H9 (cell line): Measurements from ENCODE around the gene NEDD4. TPM values are rescaled to one million over a fixed set of nuclear protein-coding genes. Genes with fewer than 3 reads are reported as not detected.

Source experiments
- DNase-seq: peaks from one replicate; pipeline ENCODE4 v3.0.0-alpha.2; 2017
- H2AFZ ChIP-seq: one replicate; pipeline ENCODE4 v1.6.1; 2013; ENCODE audit warnings: mild to moderate bottlenecking, low read length, control low read depth, moderate library complexity
- H2AK5ac ChIP-seq: 2 replicates; pipeline ENCODE4 v1.6.1; 2013; ENCODE audit warnings: low read length, control low read depth, mixed read lengths; ENCODE audit not compliant: insufficient read length
- H2BK120ac ChIP-seq: one replicate; pipeline ENCODE4 v1.6.1; 2013; ENCODE audit warnings: low read depth, mild to moderate bottlenecking, low read length, control low read depth, inconsistent platforms; ENCODE audit not compliant: poor library complexity, severe bottlenecking
- H2BK12ac ChIP-seq: 2 replicates; pipeline ENCODE4 v1.6.1; 2013; ENCODE audit warnings: low read length, control low read depth, mixed read lengths, low read depth; ENCODE audit not compliant: insufficient read length
- H2BK15ac ChIP-seq: 2 replicates; pipeline ENCODE4 v1.6.1; 2013; ENCODE audit warnings: low read depth, low read length, control low read depth
- H2BK20ac ChIP-seq: one replicate; pipeline ENCODE4 v1.6.1; 2013; ENCODE audit warnings: low read depth, mild to moderate bottlenecking, low read length, control low read depth, inconsistent platforms; ENCODE audit not compliant: poor library complexity, severe bottlenecking
- H2BK5ac ChIP-seq: 2 replicates; pipeline ENCODE4 v1.6.1; 2013; ENCODE audit warnings: low read length, control low read depth, mixed read lengths; ENCODE audit not compliant: insufficient read length
- H3K14ac ChIP-seq: 2 replicates; pipeline ENCODE4 v1.6.1; 2013; ENCODE audit warnings: low read length, control low read depth; ENCODE audit not compliant: insufficient read depth
- H3K18ac ChIP-seq: 2 replicates; pipeline ENCODE4 v1.6.1; 2013; ENCODE audit warnings: low read depth, mild to moderate bottlenecking, mixed read lengths, low read length, control low read depth; ENCODE audit not compliant: insufficient read length
- H3K23ac ChIP-seq: 2 replicates; pipeline ENCODE4 v1.6.1; 2013; ENCODE audit warnings: low read length, control low read depth, mixed read lengths, low read depth; ENCODE audit not compliant: insufficient read length
- H3K23me2 ChIP-seq: 2 replicates; pipeline ENCODE4 v1.6.1; 2013; ENCODE audit warnings: low read depth, mild to moderate bottlenecking, mixed read lengths, low read length, control low read depth; ENCODE audit not compliant: insufficient read length, poor library complexity, severe bottlenecking
- H3K27ac ChIP-seq: 2 replicates; pipeline ENCODE4 v1.5.1; 2013; ENCODE audit warnings: low read length, control low read depth, mixed read lengths, low read depth; ENCODE audit not compliant: insufficient read length
- H3K27me3 ChIP-seq: 2 replicates; pipeline ENCODE4 v1.6.1; 2013; ENCODE audit warnings: low read length, control low read depth, inconsistent platforms; ENCODE audit not compliant: insufficient read depth
- H3K4ac ChIP-seq: 2 replicates; pipeline ENCODE4 v1.6.1; 2013; ENCODE audit warnings: low read depth, mild to moderate bottlenecking, control low read depth, inconsistent platforms, low read length, moderate library complexity
- H3K4me1 ChIP-seq: 2 replicates; pipeline ENCODE4 v1.6.1; 2013; ENCODE audit warnings: low read length, control low read depth, inconsistent platforms; ENCODE audit not compliant: insufficient read depth
- H3K4me2 ChIP-seq: 2 replicates; pipeline ENCODE4 v1.6.1; 2013; ENCODE audit warnings: low read length, control low read depth, mixed read lengths; ENCODE audit not compliant: insufficient read length, insufficient read depth
- H3K56ac ChIP-seq: 2 replicates; pipeline ENCODE4 v1.6.1; 2013; ENCODE audit warnings: low read depth, mild to moderate bottlenecking, mixed read lengths, low read length, control low read depth; ENCODE audit not compliant: insufficient read length
- H3K79me1 ChIP-seq: 2 replicates; pipeline ENCODE4 v1.6.1; 2013; ENCODE audit warnings: low read depth, mild to moderate bottlenecking, moderate library complexity, low read length, control low read depth, inconsistent platforms; ENCODE audit not compliant: insufficient read depth, poor library complexity, severe bottlenecking
- H3K79me2 ChIP-seq: 2 replicates; pipeline ENCODE4 v1.6.1; 2013; ENCODE audit warnings: low read length, control low read depth, inconsistent platforms; ENCODE audit not compliant: insufficient read depth
- H3K9ac ChIP-seq: 2 replicates; pipeline ENCODE4 v1.6.1; 2013; ENCODE audit warnings: low read length, control low read depth, mixed read lengths; ENCODE audit not compliant: insufficient read length; ENCODE audit errors: extremely low read depth
- H3K9me3 ChIP-seq: one replicate; pipeline ENCODE4 v1.6.1; 2013; ENCODE audit warnings: low read depth, low read length, inconsistent platforms; ENCODE audit not compliant: control insufficient read depth
- H3T11ph ChIP-seq: one replicate; pipeline ENCODE4 v1.6.1; 2013; ENCODE audit warnings: mild to moderate bottlenecking, low read length, control low read depth, inconsistent platforms
- H4K20me1 ChIP-seq: one replicate; pipeline ENCODE4 v1.6.1; 2013; ENCODE audit not compliant: control insufficient read depth, insufficient read length, insufficient read depth
- H4K5ac ChIP-seq: 2 replicates; pipeline ENCODE4 v1.6.1; 2013; ENCODE audit warnings: low read depth, mild to moderate bottlenecking, mixed read lengths, low read length, control low read depth; ENCODE audit not compliant: insufficient read length
- H4K8ac ChIP-seq: replicated peaks from 2 replicates; pipeline ENCODE4 v1.6.1; 2013; ENCODE audit warnings: low read length, control low read depth, mixed read lengths, low read depth; ENCODE audit not compliant: insufficient read length
- H4K91ac ChIP-seq: 2 replicates; pipeline ENCODE4 v1.6.1; 2013; ENCODE audit warnings: low read depth, mild to moderate bottlenecking, moderate library complexity, mixed read lengths, low read length, control low read depth; ENCODE audit not compliant: insufficient read length
- H3K27ac Mint-ChIP-seq, 3 experiments: 2 replicates in 2 of 3; 3 replicates in 1 of 3; pipeline ENCODE4 v1.8.0; 2020 to 2021; ENCODE audit warnings: mixed read lengths in 3 of 3, mild to moderate bottlenecking in 1 of 3, moderate library complexity in 1 of 3
- H3K27me3 Mint-ChIP-seq: 2 replicates; pipeline ENCODE4 v1.8.0; 2021; ENCODE audit warnings: low read depth, mild to moderate bottlenecking, moderate library complexity, mixed read lengths
- H3K36me3 Mint-ChIP-seq, 3 experiments: 2 replicates in 2 of 3; 3 replicates in 1 of 3; pipeline ENCODE4 v1.8.0; 2020 to 2021; ENCODE audit warnings: low read depth in 3 of 3, mixed read lengths in 3 of 3; ENCODE audit not compliant: insufficient read depth in 1 of 3
- H3K4me1 Mint-ChIP-seq, 2 experiments: 2 replicates each; pipeline ENCODE4 v1.8.0; 2020; ENCODE audit warnings: mixed read lengths in 2 of 2
- H3K4me3 Mint-ChIP-seq, 2 experiments: 2 replicates in 1 of 2; 3 replicates in 1 of 2; pipeline ENCODE4 v1.8.0; 2020 to 2021; ENCODE audit warnings: mild to moderate bottlenecking in 2 of 2, mixed read lengths in 2 of 2, moderate library complexity in 1 of 2
- H3K9me3 Mint-ChIP-seq, 2 experiments: 2 replicates in 1 of 2; 3 replicates in 1 of 2; pipeline ENCODE4 v1.8.0; 2020; ENCODE audit warnings: mild to moderate bottlenecking in 2 of 2, mixed read lengths in 2 of 2, moderate library complexity in 1 of 2
- WGBS: extraction: QIAGEN DNeasy Blood & Tissue Kit; methylation state at CpG from one replicate; pipeline ENCODE4 v1.1.7; 2013; ENCODE audit warnings: missing lambda C conversion rate, low lambda C conversion rate, mixed read lengths; ENCODE audit not compliant: insufficient read length; ENCODE audit errors: extremely low coverage; 5-methylcytosine and 5-hydroxymethylcytosine counted together
- total RNA-seq: library from RNA; stranded (reverse); gene quantifications from 2 replicates; pipeline ENCODE4 v1.2.1, GENCODE V29; 2021
- TF ChIP-seq, protein P1 (sequence below): fragments of 200-600 bp; sonication (generic); conservative IDR thresholded peaks from 3 replicates; pipeline ENCODE4 v1.8.0; 2021; ENCODE audit warnings: antibody characterized with exemption, mild to moderate bottlenecking

Gene NEDD4
- total RNA-seq, 1 experiment from 2014 or later: 9.6 TPM

DNA sequence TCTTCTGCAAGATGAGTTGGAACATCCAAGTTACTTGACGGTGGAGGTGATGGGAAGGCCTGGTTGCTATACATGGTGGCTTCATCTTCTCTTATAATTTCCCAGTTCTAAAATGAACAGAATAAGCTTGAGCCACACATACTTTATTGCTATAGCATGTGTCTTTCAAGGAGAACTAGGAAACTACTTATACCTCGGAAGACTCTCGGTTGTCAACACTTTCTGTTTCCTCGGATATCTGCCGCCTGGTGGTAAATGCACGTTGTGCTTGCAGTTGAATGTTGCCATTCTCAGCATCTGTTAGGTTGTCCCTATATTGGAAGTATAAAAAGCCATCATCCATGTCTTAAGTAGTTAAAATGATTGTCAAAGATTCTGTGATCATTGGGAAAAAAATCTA, 132.9 kb downstream of the NEDD4 start:
- no peak overlapping the region for H3K4ac ChIP-seq
- H4K91ac ChIP-seq: no peak overlapping the region
- WGBS: no CpG with 5 or more reads among the region's 6 CpGs
- no peak overlapping the region for H3K18ac ChIP-seq
- no peak overlapping the region for H3K27ac ChIP-seq
- H3K14ac ChIP-seq: no peak overlapping the region
- no peak overlapping the region for H3T11ph ChIP-seq
- Mint-ChIP-seq H3K27ac (no peak overlapping the region), H3K36me3 (no peaks in the 10 kb centered on the region), H3K9me3 (no peaks in the 10 kb centered on the region), H3K4me3 (no peak overlapping the region), H3K27me3 (no peaks in the 10 kb centered on the region), H3K4me1 (no peaks in the 10 kb centered on the region)
- no peaks in the 10 kb centered on the region for H3K23me2 ChIP-seq
- no peaks in the 10 kb centered on the region for H3K79me2 ChIP-seq
- no peak overlapping the region for H2BK120ac ChIP-seq
- no peak overlapping the region for H2AK5ac ChIP-seq
- H4K8ac ChIP-seq: no peak overlapping the region
- no peak overlapping the region for H2BK12ac ChIP-seq
- H3K9ac ChIP-seq: no peak overlapping the region
- H4K20me1 ChIP-seq: no peaks in the 10 kb centered on the region
- H2BK20ac ChIP-seq: no peak overlapping the region
- H4K5ac ChIP-seq: no peak overlapping the region
- TF ChIP-seq, protein P1, sequence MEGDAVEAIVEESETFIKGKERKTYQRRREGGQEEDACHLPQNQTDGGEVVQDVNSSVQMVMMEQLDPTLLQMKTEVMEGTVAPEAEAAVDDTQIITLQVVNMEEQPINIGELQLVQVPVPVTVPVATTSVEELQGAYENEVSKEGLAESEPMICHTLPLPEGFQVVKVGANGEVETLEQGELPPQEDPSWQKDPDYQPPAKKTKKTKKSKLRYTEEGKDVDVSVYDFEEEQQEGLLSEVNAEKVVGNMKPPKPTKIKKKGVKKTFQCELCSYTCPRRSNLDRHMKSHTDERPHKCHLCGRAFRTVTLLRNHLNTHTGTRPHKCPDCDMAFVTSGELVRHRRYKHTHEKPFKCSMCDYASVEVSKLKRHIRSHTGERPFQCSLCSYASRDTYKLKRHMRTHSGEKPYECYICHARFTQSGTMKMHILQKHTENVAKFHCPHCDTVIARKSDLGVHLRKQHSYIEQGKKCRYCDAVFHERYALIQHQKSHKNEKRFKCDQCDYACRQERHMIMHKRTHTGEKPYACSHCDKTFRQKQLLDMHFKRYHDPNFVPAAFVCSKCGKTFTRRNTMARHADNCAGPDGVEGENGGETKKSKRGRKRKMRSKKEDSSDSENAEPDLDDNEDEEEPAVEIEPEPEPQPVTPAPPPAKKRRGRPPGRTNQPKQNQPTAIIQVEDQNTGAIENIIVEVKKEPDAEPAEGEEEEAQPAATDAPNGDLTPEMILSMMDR: peak; percentile 44
- H3K27me3 ChIP-seq: no peaks in the 10 kb centered on the region
- H3K4me2 ChIP-seq: no peak overlapping the region
- H3K56ac ChIP-seq: no peak overlapping the region
- H2AFZ ChIP-seq: no peak overlapping the region
- no peaks in the 10 kb centered on the region for H3K4me1 ChIP-seq
- no peak overlapping the region for H2BK5ac ChIP-seq
- H3K9me3 ChIP-seq: no peaks in the 10 kb centered on the region
- H3K23ac ChIP-seq: no peak overlapping the region
- H2BK15ac ChIP-seq: no peak overlapping the region
- no peaks in the 10 kb centered on the region for H3K79me1 ChIP-seq
- no peak for DNase-seq
